ENCODE measurements around the gene THOC7. TPM values are rescaled to one million over a fixed set of nuclear protein-coding genes. Genes with fewer than 3 reads are reported as not detected.

THOC7 gene
- total RNA-seq, 4 donors from 2014 or later = 61.4 to 84.4 (median 81.1) TPM

DNA sequence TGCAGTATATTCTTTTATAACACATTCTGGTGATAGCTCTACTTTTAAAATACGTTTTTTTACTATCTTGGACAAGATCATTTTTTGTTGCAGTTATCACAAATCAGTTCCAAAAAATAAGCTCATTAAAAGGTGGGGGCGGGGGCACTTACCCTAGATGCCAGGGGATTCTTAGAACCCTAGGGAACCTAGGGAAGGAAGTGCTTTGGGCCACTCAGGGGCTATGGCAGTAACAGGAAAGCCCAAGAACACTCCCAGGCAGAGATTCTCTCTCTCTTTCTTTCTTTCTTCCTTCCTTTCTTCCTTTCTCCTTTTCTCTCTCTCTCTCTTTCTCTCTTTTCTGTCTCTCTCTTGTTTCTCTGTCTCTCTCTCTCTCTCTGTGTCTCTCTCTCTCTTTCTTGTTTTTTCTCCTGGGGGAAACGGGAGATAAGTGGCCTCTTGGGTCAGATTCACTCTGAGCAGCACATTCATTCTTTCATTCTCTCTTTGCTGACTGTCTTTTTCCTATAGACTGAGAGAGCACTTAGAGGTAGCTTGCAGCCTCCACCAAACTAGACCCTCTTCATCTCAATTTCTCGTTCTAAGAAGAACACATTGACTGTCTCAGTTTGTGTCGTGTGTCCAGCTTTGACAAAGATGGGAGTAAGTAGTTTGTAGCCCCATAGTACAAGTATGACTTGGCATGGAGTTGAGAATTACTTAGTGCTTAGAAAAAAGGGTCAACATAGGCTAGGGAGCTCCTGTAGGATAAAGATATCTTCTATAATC, 32.0 kb upstream of the THOC7 start:
- peaks cover 0 to 40% (median 4%) of the 10 kb centered on the region in 3 donors for H3K4me1 ChIP-seq
- H3K4me3 ChIP-seq = no peak overlapping the region
- no peak for ATAC-seq
- H3K9me3 ChIP-seq = no peaks in the 10 kb centered on the region
- WGBS, 2 donors (ENCODE audit: low coverage in 1 of 2) = 53 to 65% methylated on average over 3 to 5 of the region's 5 CpGs
- H3K36me3 ChIP-seq = peaks cover 0 to 29% of the 10 kb centered on the region in 2 donors
- no peaks in the 10 kb centered on the region for H3K27me3 ChIP-seq
- no peak overlapping the region for H3K27ac ChIP-seq
- TF ChIP-seq EP300 (IDR thresholded peaks at IDR 0.05) = no peak
- TF ChIP-seq POLR2AphosphoS5 (IDR thresholded peaks at IDR 0.05) = no peak
- TF ChIP-seq POLR2A (IDR thresholded peaks at IDR 0.05) = no peak
- TF ChIP-seq, protein P1, sequence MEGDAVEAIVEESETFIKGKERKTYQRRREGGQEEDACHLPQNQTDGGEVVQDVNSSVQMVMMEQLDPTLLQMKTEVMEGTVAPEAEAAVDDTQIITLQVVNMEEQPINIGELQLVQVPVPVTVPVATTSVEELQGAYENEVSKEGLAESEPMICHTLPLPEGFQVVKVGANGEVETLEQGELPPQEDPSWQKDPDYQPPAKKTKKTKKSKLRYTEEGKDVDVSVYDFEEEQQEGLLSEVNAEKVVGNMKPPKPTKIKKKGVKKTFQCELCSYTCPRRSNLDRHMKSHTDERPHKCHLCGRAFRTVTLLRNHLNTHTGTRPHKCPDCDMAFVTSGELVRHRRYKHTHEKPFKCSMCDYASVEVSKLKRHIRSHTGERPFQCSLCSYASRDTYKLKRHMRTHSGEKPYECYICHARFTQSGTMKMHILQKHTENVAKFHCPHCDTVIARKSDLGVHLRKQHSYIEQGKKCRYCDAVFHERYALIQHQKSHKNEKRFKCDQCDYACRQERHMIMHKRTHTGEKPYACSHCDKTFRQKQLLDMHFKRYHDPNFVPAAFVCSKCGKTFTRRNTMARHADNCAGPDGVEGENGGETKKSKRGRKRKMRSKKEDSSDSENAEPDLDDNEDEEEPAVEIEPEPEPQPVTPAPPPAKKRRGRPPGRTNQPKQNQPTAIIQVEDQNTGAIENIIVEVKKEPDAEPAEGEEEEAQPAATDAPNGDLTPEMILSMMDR (IDR thresholded peaks at IDR 0.05) = no peak

DNA sequence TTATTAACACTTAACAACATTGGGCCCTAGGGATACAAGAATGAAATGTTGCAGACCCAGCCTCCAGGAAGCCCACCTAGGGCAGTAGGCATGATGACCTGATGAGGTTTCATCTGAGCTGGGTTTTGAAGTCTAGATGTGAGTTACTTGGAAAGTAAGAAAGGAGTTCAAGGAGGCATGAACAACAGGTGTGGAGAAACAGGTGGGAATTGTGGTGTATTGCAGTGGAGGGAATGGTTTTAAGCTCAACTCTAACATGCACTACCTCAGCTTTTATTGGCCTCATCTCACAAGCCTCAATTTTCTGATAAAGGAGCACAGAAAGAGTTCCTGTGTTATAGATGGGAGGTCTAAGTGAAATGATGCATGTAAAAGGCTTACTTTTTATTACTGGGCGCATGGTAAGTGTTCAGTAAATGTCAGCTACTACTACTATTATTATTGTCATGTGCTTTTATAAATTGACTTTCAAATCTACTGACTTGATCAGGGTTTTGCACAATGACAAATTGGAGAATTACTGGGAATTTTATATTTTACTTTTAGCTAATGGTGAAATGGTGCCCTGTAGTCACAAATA, 29.3 kb upstream of the THOC7 start:
- H3K9me3 ChIP-seq = no peaks in the 10 kb centered on the region
- WGBS, 2 donors (ENCODE audit: low coverage in 1 of 2) = 85 to 100% methylated on average over 1 of the region's 1 CpG
- ATAC-seq = no peak

DNA sequence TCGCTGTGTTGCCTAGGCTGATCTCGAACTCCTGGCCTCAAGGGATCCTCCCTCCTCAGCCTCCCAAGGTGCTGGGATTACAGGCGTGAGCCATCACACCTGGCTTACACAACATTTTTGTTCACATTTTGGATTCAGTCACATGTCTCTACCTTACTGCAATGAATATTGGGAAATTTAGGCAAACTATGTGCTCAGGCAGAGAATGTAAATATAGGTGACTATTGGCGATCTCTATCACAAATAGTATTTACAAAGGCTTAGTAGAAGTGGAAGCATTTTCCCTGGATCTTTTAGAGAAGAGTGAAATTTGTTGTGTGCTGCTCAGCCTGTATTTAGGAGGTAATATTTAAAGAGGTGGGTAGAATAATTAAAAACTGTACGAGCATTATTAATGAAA, 27.9 kb upstream of the THOC7 start:
- Histone ChIP-seq H3K4me1 (peaks cover 4 to 45% (median 6%) of the 10 kb centered on the region in 3 donors), H3K27ac (no peak overlapping the region), H3K27me3 (no peaks in the 10 kb centered on the region), H3K4me3 (no peak overlapping the region), H3K36me3 (peaks cover 0 to 7% of the 10 kb centered on the region in 2 donors), H3K9me3 (no peaks in the 10 kb centered on the region)
- ATAC-seq = no peak
- TF ChIP-seq EP300 (IDR thresholded peaks at IDR 0.05) (no peak), POLR2A (IDR thresholded peaks at IDR 0.05) (no peak), POLR2AphosphoS5 (IDR thresholded peaks at IDR 0.05) (no peak)
- TF ChIP-seq, protein P1 (IDR thresholded peaks at IDR 0.05) = no peak
- 93 to 97% methylated on average over 2 to 5 of the region's 5 CpGs for WGBS, 2 donors (ENCODE audit: low coverage in 1 of 2)

More for the DNA sequence above, 29.3 kb upstream of the THOC7 start:
- H3K27ac ChIP-seq = no peak overlapping the region
- no peak overlapping the region for H3K4me3 ChIP-seq
- H3K36me3 ChIP-seq = peaks cover 0 to 7% of the 10 kb centered on the region in 2 donors
- H3K4me1 ChIP-seq = peaks cover 0 to 40% (median 4%) of the 10 kb centered on the region in 3 donors
- TF ChIP-seq EP300 (IDR thresholded peaks at IDR 0.05) (no peak), POLR2A (IDR thresholded peaks at IDR 0.05) (no peak), POLR2AphosphoS5 (IDR thresholded peaks at IDR 0.05) (no peak)
- TF ChIP-seq, protein P1 (IDR thresholded peaks at IDR 0.05) = no peak
- H3K27me3 ChIP-seq = no peaks in the 10 kb centered on the region

DNA sequence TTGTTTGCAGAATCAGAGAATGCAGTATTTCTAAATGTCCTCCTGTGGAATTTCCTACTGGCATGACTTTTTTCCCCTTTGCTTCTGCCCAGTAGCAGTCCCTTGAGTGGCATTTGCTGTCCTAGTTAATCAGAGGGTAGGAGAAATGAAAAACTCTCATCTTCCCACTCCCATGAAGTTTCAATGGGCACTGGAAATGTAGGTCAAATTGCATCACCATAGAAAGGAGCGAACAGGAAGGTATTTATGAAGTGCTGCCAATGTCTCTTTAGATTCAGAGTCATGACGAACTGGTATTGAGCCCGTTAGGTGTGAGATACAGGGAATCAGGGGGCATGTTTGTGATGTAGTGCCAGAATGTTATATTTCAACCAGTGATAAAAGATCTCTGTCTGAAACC, 23.3 kb upstream of the THOC7 start:
- Histone ChIP-seq H3K27me3 (no peaks in the 10 kb centered on the region), H3K9me3 (no peaks in the 10 kb centered on the region), H3K4me3 (no peak overlapping the region), H3K36me3 (peaks cover 0 to 7% of the 10 kb centered on the region in 2 donors), H3K27ac (peak overlapping the region in 1 of 4 donors; percentile 28), H3K4me1 (peaks cover 2 to 19% (median 4%) of the 10 kb centered on the region in 3 donors)
- WGBS, 2 donors (ENCODE audit: low coverage in 1 of 2) = 32 to 60% methylated on average over 3 of the region's 3 CpGs
- no peak for TF ChIP-seq POLR2AphosphoS5 (IDR thresholded peaks at IDR 0.05)
- TF ChIP-seq, protein P1 (IDR thresholded peaks at IDR 0.05) = no peak
- TF ChIP-seq POLR2A (IDR thresholded peaks at IDR 0.05) = no peak
- TF ChIP-seq EP300 (IDR thresholded peaks at IDR 0.05) = no peak
- no peak for ATAC-seq

All from gastroesophageal sphincter (tissue), 4 donors.